ENCODE data around the gene PLOD2. TPM values are rescaled to one million over a fixed set of nuclear protein-coding genes. Genes with fewer than 3 reads are reported as not detected.

The PLOD2 gene
- total RNA-seq, 2 experiments from 2014 or later: not detected

DNA sequence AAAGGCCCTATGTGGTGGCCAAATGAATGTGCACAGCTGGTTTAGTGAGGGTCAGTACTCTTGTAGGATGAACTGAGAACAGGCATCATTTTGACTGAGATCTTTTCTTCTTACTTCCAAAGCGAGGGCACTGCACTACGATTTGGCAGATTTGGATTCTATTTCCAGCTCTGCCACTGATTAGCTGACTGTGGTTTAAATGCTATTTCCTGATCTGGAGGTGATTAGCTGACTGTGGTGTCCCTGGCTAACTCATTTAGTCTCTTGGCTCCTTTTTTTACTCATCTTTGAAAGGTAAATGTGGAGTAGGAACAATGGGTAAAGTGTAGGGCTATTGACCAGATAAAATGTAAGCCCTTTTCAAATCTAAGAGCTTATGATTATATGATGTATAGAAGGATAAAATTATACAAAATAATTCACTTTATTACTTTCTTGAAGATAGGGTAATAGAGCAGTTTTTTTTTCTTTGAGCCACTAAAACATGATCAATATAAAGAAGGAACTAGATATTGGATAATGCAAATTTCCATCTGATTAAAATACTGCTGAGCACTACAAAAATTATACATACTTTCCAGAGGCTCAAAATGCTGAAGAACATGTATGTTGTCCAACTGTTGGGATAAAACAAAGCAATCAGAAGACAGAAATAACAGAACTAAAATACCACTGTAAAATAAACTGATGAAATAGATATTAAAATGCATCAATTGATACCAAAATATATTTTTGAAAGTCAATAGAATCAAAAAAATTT is 39.7 kb upstream of the PLOD2 start:
- Histone ChIP-seq H3K27ac (ENCODE audit: low read depth in 1 of 2, low read length in 2 of 2) (no peak overlapping the region), H3K4me1 (ENCODE audit: insufficient read depth, low read length) (no peaks in the 10 kb centered on the region), H3K4me3 (ENCODE audit: low read length) (no peak overlapping the region), H3K9me3 (ENCODE audit: control insufficient read depth in 1 of 2, insufficient read depth in 1 of 2, low read length in 2 of 2) (no peaks in the 10 kb centered on the region), H3K36me3 (ENCODE audit: insufficient read depth, low read length) (no peaks in the 10 kb centered on the region), H3K27me3 (ENCODE audit: control insufficient read depth in 1 of 2, insufficient read depth in 2 of 2, low read length in 2 of 2) (no peaks in the 10 kb centered on the region)
- TF ChIP-seq, protein P1, sequence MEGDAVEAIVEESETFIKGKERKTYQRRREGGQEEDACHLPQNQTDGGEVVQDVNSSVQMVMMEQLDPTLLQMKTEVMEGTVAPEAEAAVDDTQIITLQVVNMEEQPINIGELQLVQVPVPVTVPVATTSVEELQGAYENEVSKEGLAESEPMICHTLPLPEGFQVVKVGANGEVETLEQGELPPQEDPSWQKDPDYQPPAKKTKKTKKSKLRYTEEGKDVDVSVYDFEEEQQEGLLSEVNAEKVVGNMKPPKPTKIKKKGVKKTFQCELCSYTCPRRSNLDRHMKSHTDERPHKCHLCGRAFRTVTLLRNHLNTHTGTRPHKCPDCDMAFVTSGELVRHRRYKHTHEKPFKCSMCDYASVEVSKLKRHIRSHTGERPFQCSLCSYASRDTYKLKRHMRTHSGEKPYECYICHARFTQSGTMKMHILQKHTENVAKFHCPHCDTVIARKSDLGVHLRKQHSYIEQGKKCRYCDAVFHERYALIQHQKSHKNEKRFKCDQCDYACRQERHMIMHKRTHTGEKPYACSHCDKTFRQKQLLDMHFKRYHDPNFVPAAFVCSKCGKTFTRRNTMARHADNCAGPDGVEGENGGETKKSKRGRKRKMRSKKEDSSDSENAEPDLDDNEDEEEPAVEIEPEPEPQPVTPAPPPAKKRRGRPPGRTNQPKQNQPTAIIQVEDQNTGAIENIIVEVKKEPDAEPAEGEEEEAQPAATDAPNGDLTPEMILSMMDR (IDR thresholded peaks at IDR 0.05): no peak
- Mint-ChIP-seq H3K27me3 (peaks cover 4% of the 10 kb centered on the region), H3K4me1 (ENCODE audit: low read depth) (no peaks in the 10 kb centered on the region), H3K27ac (no peak overlapping the region), H3K36me3 (ENCODE audit: low read depth) (no peaks in the 10 kb centered on the region), H3K4me3 (no peak overlapping the region), H3K9me3 (no peaks in the 10 kb centered on the region)
- CTCF ChIA-PET: no interaction called here
- ATAC-seq (ENCODE audit: poor library complexity) (no peak), DNase-seq (no peak)
- intact Hi-C loops (cut with DNase I, micrococcal nuclease): no loop called here
- POLR2A ChIA-PET: no interaction called here

DNA sequence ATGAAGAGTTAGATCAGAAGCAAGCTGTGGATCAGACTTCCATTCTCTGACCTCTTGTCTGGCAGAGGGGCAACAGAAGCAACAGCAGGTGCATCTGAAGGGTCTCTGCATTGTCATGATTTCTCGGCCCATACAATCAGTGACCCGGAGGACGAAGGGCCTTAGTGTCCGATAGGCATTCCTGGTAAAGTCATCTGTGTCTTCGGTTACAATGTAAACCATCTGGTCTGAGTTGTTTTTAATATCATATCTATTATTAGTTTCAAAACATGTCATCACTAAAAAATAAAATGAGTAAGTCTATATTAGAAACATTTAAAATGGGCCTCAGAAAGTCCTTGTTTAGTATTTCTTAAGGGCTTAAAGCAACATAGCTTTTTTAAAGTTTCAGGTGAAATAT is 38.8 kb upstream of the PLOD2 start:
- Histone ChIP-seq H3K36me3 (ENCODE audit: insufficient read depth, low read length) (no peaks in the 10 kb centered on the region), H3K4me3 (ENCODE audit: low read length) (no peak overlapping the region), H3K9me3 (ENCODE audit: control insufficient read depth in 1 of 2, insufficient read depth in 1 of 2, low read length in 2 of 2) (no peaks in the 10 kb centered on the region), H3K4me1 (ENCODE audit: insufficient read depth, low read length) (no peaks in the 10 kb centered on the region), H3K27me3 (ENCODE audit: control insufficient read depth in 1 of 2, insufficient read depth in 2 of 2, low read length in 2 of 2) (no peaks in the 10 kb centered on the region), H3K27ac (ENCODE audit: low read depth in 1 of 2, low read length in 2 of 2) (no peak overlapping the region)
- DNase-seq (no peak), ATAC-seq (ENCODE audit: poor library complexity) (no peak)
- H3K36me3 Mint-ChIP-seq (ENCODE audit: low read depth): no peaks in the 10 kb centered on the region
- H3K9me3 Mint-ChIP-seq: no peaks in the 10 kb centered on the region
- no peak overlapping the region for H3K27ac Mint-ChIP-seq
- TF ChIP-seq, protein P1 (IDR thresholded peaks at IDR 0.05): no peak
- intact Hi-C loops (cut with DNase I, micrococcal nuclease): no loop called here
- peaks cover 4% of the 10 kb centered on the region for H3K27me3 Mint-ChIP-seq
- H3K4me1 Mint-ChIP-seq (ENCODE audit: low read depth): no peaks in the 10 kb centered on the region
- ChIA-PET CTCF (no interaction called here), POLR2A (no interaction called here)
- H3K4me3 Mint-ChIP-seq: no peak overlapping the region

DNA sequence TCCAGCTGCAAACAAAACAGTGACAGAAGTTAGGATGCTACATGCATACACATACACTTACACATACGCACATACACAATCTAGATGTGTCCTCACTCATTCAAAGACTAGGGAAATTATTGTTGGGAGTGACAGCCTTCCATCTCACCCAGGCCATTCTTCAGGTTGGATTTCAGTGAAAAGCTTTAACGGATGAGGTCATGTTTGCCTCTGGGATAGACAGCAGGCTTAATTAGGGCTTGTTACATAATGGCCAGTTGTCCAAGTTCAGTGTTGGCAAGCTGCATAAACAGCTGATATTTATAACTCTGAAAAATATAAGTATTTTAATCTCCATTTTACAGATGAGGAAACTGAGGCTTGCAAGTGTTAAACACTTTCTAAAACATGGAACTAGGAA is 35.8 kb upstream of the PLOD2 start:
- Histone ChIP-seq H3K36me3 (ENCODE audit: insufficient read depth, low read length) (no peaks in the 10 kb centered on the region), H3K4me1 (ENCODE audit: insufficient read depth, low read length) (no peaks in the 10 kb centered on the region), H3K9me3 (ENCODE audit: control insufficient read depth in 1 of 2, insufficient read depth in 1 of 2, low read length in 2 of 2) (no peaks in the 10 kb centered on the region), H3K27me3 (ENCODE audit: control insufficient read depth in 1 of 2, insufficient read depth in 2 of 2, low read length in 2 of 2) (no peaks in the 10 kb centered on the region), H3K27ac (ENCODE audit: low read depth in 1 of 2, low read length in 2 of 2) (no peak overlapping the region), H3K4me3 (ENCODE audit: low read length) (no peak overlapping the region)
- TF ChIP-seq, protein P1 (IDR thresholded peaks at IDR 0.05): no peak
- Mint-ChIP-seq H3K4me3 (no peak overlapping the region), H3K27me3 (peaks cover 11% of the 10 kb centered on the region), H3K36me3 (ENCODE audit: low read depth) (no peaks in the 10 kb centered on the region), H3K9me3 (no peaks in the 10 kb centered on the region), H3K4me1 (ENCODE audit: low read depth) (no peaks in the 10 kb centered on the region), H3K27ac (no peak overlapping the region)
- no peak for DNase-seq
- POLR2A ChIA-PET: no interaction called here
- no peak for ATAC-seq (ENCODE audit: poor library complexity)
- intact Hi-C loops (cut with DNase I, micrococcal nuclease): no loop called here
- CTCF ChIA-PET: no interaction called here
